Common myeloid progenitor, CD34-positive (primary cell): ENCODE results near the gene ANXA3.

ENCODE experiments used
- CTCF ChIA-PET: fragments of 350-600 bp; sonication (Branson Sonifier 250); formaldehyde crosslinking; loops from one replicate; lab custom pipeline; 2021; ENCODE audit warnings: antibody characterized with exemption; lab: Charles Lee
- POLR2A ChIA-PET: fragments of 350-600 bp; sonication (Branson Sonifier 250); formaldehyde crosslinking; loops from one replicate; lab custom pipeline; 2021; ENCODE audit warnings: antibody characterized with exemption; lab: Charles Lee
- DNase-seq, 3 donors: peaks; one replicate each; pipeline versions ENCODE4 v3.0.0 to v3.0.0-alpha.2; 2013
- H3K27ac ChIP-seq, 2 experiments: 1 replicate in 1 of 2; 2 replicates in 1 of 2; pipeline ENCODE4 v1.7.0; 2013; ENCODE audit warnings: inconsistent platforms in 2 of 2, low read length in 2 of 2, mild to moderate bottlenecking in 2 of 2, low read depth in 1 of 2, moderate library complexity in 1 of 2; ENCODE audit not compliant: severe bottlenecking in 2 of 2, insufficient read depth in 1 of 2, poor library complexity in 1 of 2
- H3K27me3 ChIP-seq, 5 experiments: replicated peaks in 2 of 5; 1 replicate in 3 of 5; 2 replicates in 2 of 5; pipeline versions ENCODE4 v1.6.1 to v1.7.0; 2013; ENCODE audit warnings: low read length in 4 of 5, mild to moderate bottlenecking in 2 of 5, moderate library complexity in 2 of 5, inconsistent platforms in 1 of 5; ENCODE audit not compliant: insufficient read depth in 5 of 5, control insufficient read depth in 4 of 5
- H3K36me3 ChIP-seq, 4 experiments: 1 replicate in 2 of 4; 2 replicates in 2 of 4; pipeline versions ENCODE4 v1.6.1 to v1.7.0; 2013; ENCODE audit warnings: low read length in 3 of 4, control low read depth in 1 of 4, mild to moderate bottlenecking in 1 of 4; ENCODE audit not compliant: control insufficient read depth in 4 of 4, insufficient read depth in 4 of 4
- H3K4me1 ChIP-seq, 4 experiments: 1 replicate in 3 of 4; 2 replicates in 1 of 4; pipeline versions ENCODE4 v1.6.1 to v1.7.1; 2013; ENCODE audit warnings: low read length in 3 of 4, mild to moderate bottlenecking in 3 of 4, control low read depth in 1 of 4, inconsistent platforms in 1 of 4, moderate library complexity in 1 of 4; ENCODE audit not compliant: control insufficient read depth in 4 of 4, insufficient read depth in 4 of 4; ENCODE audit errors: control extremely low read depth in 1 of 4
- H3K4me3 ChIP-seq, 7 experiments: 1 replicate in 4 of 7; 2 replicates in 3 of 7; pipeline versions ENCODE4 v1.5.1 to v1.7.0; 2013; ENCODE audit warnings: mild to moderate bottlenecking in 7 of 7, low read length in 6 of 7, moderate library complexity in 6 of 7, inconsistent platforms in 2 of 7, low read depth in 2 of 7, control low read depth in 1 of 7; ENCODE audit not compliant: insufficient read depth in 4 of 7, control insufficient read depth in 1 of 7; ENCODE audit errors: extremely low read depth in 1 of 7
- H3K9me3 ChIP-seq, 5 experiments: 1 replicate in 4 of 5; 2 replicates in 1 of 5; pipeline versions ENCODE4 v1.6.1 to v1.7.1; 2013; ENCODE audit warnings: low read length in 4 of 5, mild to moderate bottlenecking in 2 of 5, inconsistent platforms in 1 of 5, low read depth in 1 of 5, moderate library complexity in 1 of 5; ENCODE audit not compliant: control insufficient read depth in 4 of 5, insufficient read depth in 2 of 5; ENCODE audit errors: control extremely low read depth in 1 of 5
- WGBS: methylation state at CpG from one replicate; pipeline ENCODE4 v1.1.5; 2013; ENCODE audit not compliant: insufficient coverage; 5-methylcytosine and 5-hydroxymethylcytosine counted together

The ANXA3 gene

DNA sequence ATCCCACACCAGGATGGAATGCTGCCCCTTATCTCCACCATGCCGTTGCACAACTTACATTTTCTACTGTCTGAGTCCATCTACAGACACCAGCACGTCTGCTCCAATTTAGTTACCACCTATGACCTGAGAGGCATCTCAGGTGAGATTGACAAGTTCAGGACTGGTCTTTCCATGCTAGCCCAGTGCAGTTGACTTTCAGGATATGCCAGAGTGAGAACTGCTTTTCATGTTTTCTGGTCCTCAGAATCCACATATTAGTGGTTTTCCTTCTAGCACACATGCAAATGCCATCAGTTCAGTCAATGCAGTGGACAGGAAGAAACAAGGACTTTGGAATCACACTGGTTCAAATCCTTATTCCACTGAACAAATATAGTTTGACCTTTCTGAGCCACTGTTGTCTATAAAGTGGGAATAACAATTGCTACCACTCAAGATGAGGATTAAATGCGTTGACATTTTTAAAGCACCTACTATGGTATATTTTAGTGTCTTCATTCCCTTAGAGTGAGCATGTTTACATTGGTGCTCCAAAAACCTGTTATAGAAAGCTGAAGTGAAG, 38.1 kb upstream of the ANXA3 start:
- ChIA-PET POLR2A (no interaction called here), CTCF (interaction anchor here (0.6 to 1.3 kb wide), 3 partner anchors 236 to 554 kb away, joined by 3 to 7 read pairs (median 3); no protein-coding TSS in a partner anchor)
- no peaks in the 10 kb centered on the region for H3K9me3 ChIP-seq
- no peaks in the 10 kb centered on the region for H3K36me3 ChIP-seq
- no peak overlapping the region for H3K4me3 ChIP-seq
- H3K27ac ChIP-seq = no peak overlapping the region
- H3K27me3 ChIP-seq = no peaks in the 10 kb centered on the region
- no peaks in the 10 kb centered on the region for H3K4me1 ChIP-seq
- 100% methylated on average over 2 of the region's 3 CpGs for WGBS
- DNase-seq = no peak

DNA sequence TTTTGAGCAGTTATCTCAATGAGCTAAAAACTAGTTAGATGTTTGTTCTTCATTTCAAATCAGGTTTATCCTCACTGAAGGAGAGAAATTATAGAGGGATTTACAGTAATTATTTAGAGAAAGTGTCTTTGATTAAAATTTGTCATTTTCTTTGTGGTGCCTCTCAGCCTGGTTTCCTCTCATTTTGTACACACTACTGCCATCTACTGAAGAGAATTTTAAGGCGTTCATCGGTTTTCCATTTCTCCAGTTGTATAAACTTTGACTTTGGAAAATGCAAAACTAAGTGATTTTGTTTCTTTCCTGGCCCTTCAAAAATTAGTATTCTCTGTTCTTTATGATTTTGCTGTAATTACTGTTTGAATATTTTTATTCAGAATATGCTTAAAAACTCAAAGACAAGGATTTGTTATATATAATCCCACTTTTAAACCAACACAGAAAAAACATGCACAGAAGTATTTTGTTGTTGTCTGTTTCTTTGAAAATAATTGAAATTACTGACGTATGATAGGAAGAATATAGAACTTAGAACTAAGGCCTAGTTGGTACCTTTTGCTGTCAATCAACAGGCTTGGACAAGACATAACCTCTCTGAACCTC, 34.4 kb upstream of the ANXA3 start:
- ChIA-PET POLR2A (no interaction called here), CTCF (interaction anchor here (0.6 to 3.2 kb wide), 6 partner anchors 9 to 523 kb away, joined by 3 to 14 read pairs (median 4); no protein-coding TSS in a partner anchor)
- no peak overlapping the region for H3K27ac ChIP-seq
- no peaks in the 10 kb centered on the region for H3K27me3 ChIP-seq
- no peak overlapping the region for H3K4me3 ChIP-seq
- H3K36me3 ChIP-seq = no peaks in the 10 kb centered on the region
- H3K9me3 ChIP-seq = no peaks in the 10 kb centered on the region
- peaks cover 0 to 7% (median 2%) of the 10 kb centered on the region in 4 experiments for H3K4me1 ChIP-seq
- WGBS = no CpG with 5 or more reads among the region's 3 CpGs
- peak; percentile 25 to 47 (median 40) for DNase-seq

- Histone ChIP-seq H3K4me3 (no peak overlapping the region), H3K27ac (no peak overlapping the region), H3K36me3 (no peaks in the 10 kb centered on the region), H3K4me1 (peaks cover 0 to 7% (median 2%) of the 10 kb centered on the region in 4 experiments), H3K27me3 (no peaks in the 10 kb centered on the region), H3K9me3 (no peaks in the 10 kb centered on the region)
- ChIA-PET CTCF (interaction anchor here (0.9 to 1.6 kb wide), 4 partner anchors 12 to 525 kb away, joined by 3 to 5 read pairs (median 4); no protein-coding TSS in a partner anchor), POLR2A (no interaction called here)
- WGBS = 81% methylated on average over 3 of the region's 3 CpGs
- no peak for DNase-seq
Measured at GRCh38 chr4:78518561-78518960, 33.0 kb upstream of the ANXA3 start.

DNA sequence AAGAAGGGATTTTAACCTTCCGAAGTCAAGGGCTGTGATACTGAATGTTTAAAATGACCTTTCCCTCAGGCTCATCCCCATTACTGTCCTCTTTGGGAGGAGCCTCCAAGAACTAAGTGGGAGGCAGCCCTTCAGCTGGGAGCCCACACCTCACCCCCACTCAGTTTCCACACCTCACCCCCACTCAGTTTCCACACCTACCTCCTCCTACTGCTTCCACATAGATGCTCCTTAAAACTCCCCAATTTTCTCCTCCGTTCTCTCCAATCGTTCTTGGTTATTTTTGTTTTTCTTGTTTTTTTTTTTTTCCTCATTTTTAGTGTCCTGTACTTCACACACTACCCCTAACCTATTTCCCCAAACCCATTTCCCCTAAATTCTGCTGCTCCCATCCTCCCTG, 31.6 kb upstream of the ANXA3 start:
- no peaks in the 10 kb centered on the region for H3K9me3 ChIP-seq
- no peaks in the 10 kb centered on the region for H3K27me3 ChIP-seq
- no peaks in the 10 kb centered on the region for H3K36me3 ChIP-seq
- POLR2A ChIA-PET = no interaction called here
- no peak overlapping the region for H3K4me3 ChIP-seq
- no peak overlapping the region for H3K27ac ChIP-seq
- no peak for DNase-seq
- 100% methylated on average over 3 of the region's 3 CpGs for WGBS
- CTCF ChIA-PET = no interaction called here
- H3K4me1 ChIP-seq = peaks cover 0 to 7% (median 2%) of the 10 kb centered on the region in 4 experiments

- ChIA-PET CTCF (no interaction called here), POLR2A (no interaction called here)
- Histone ChIP-seq H3K36me3 (no peaks in the 10 kb centered on the region), H3K9me3 (no peaks in the 10 kb centered on the region), H3K4me3 (no peak overlapping the region), H3K27ac (no peak overlapping the region), H3K4me1 (peaks cover 0 to 7% (median 2%) of the 10 kb centered on the region in 4 experiments), H3K27me3 (no peaks in the 10 kb centered on the region)
- peak in 2 of 3 donors; percentile 38 to 45 for DNase-seq
- WGBS = no CpG with 5 or more reads among the region's 3 CpGs
Measured at GRCh38 chr4:78520808-78521226, 30.8 kb upstream of the ANXA3 start.

DNA sequence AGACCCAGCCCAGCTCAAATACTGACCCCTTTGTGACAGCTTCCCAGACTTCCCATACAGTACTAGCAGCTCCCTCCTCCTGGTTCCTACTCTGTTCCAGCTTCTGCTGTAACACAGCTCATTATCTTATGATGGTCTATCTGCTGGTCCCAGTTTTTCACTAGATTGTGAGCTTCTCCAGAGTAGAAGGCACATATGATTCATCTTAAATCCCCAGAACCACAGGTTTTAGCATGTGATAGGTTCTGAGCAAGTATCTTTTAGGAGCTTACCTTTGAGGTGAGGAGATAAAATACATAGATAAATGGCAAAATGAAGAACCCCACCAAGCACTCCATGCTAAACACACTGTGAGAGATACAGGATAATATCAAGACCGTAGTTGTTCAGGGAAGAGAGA, 27.6 kb upstream of the ANXA3 start:
- ChIA-PET CTCF (no interaction called here), POLR2A (no interaction called here)
- no peak for DNase-seq
- no peaks in the 10 kb centered on the region for H3K27me3 ChIP-seq
- H3K9me3 ChIP-seq = no peaks in the 10 kb centered on the region
- WGBS = no CpG with 5 or more reads among the region's 1 CpG
- H3K4me3 ChIP-seq = no peak overlapping the region
- no peak overlapping the region for H3K27ac ChIP-seq
- H3K36me3 ChIP-seq = no peaks in the 10 kb centered on the region
- H3K4me1 ChIP-seq = peaks cover 0 to 7% (median 2%) of the 10 kb centered on the region in 4 experiments

GRCh38 chr4:78525559-78525958, 26.0 kb upstream of the ANXA3 start:
- no peak for DNase-seq
- ChIA-PET CTCF (no interaction called here), POLR2A (no interaction called here)
- WGBS = 88% methylated on average over 3 of the region's 3 CpGs
- H3K4me1 ChIP-seq = peaks cover 0 to 7% (median 2%) of the 10 kb centered on the region in 4 experiments
- H3K27ac ChIP-seq = no peak overlapping the region
- no peaks in the 10 kb centered on the region for H3K27me3 ChIP-seq
- H3K36me3 ChIP-seq = no peaks in the 10 kb centered on the region
- H3K9me3 ChIP-seq = no peaks in the 10 kb centered on the region
- no peak overlapping the region for H3K4me3 ChIP-seq
